Measurements from ENCODE around the gene MMP23B. TPM values are rescaled to one million over a fixed set of nuclear protein-coding genes. Genes with fewer than 3 reads are reported as not detected.
"Not testable (repeated sequence)": the region's sequence is repeated elsewhere in the genome, so short reads cannot be mapped to it uniquely, and the experiment has no call there.

Gene MMP23B
- total RNA-seq, 2 donors from 2014 or later: 9.5 to 11.0 TPM

GRCh38 chr1:1648265-1648664 is 16.3 kb downstream of the MMP23B start:
- DNase-seq; ATAC-seq; intact Hi-C loops (cut with DNase I): not testable (repeated sequence)

- intact Hi-C loops (cut with DNase I): not testable (repeated sequence)
- ATAC-seq (peak; percentile 90 to 93), DNase-seq (peak; percentile 96)
Observed at GRCh38 chr1:1658583-1659549, 26.9 kb downstream of the MMP23B start, which contains the start of gene CDK11B. Gene CDK11B (minus strand): TSS chr1:1659004. CDS start chr1:1657485, 1,519 bp downstream.

GRCh38 chr1:1662392-1662791 is 30.4 kb downstream of the MMP23B start:
- DNase-seq; intact Hi-C loops (cut with DNase I); ATAC-seq: not testable (repeated sequence)

- DNase-seq; intact Hi-C loops (cut with DNase I); ATAC-seq: not testable (repeated sequence)
Observed at GRCh38 chr1:1662830-1663560, 31.0 kb downstream of the MMP23B start.

GRCh38 chr1:1664318-1664717 is 32.3 kb downstream of the MMP23B start:
- ATAC-seq; intact Hi-C loops (cut with DNase I); DNase-seq: not testable (repeated sequence)

- intact Hi-C loops (cut with DNase I): no loop called here
- no peak for ATAC-seq
- no peak for DNase-seq
Observed at GRCh38 chr1:1664941-1665814, 33.2 kb downstream of the MMP23B start.

GRCh38 chr1:1665815-1666251 is 33.9 kb downstream of the MMP23B start:
- DNase-seq (no peak), ATAC-seq (no peak)
- intact Hi-C loops (cut with DNase I): no loop called here

- intact Hi-C loops (cut with DNase I): no loop called here
- DNase-seq: no peak
- ATAC-seq: no peak
Observed at GRCh38 chr1:1666526-1666925, 34.6 kb downstream of the MMP23B start.

- ATAC-seq: peak in 1 of 2 donors; percentile 19
Observed at GRCh38 chr1:1669468-1670440, 37.8 kb downstream of the MMP23B start.

GRCh38 chr1:1670866-1671265 is 38.9 kb downstream of the MMP23B start:
- intact Hi-C loops (cut with DNase I): no loop called here
- DNase-seq: no peak

More at GRCh38 chr1:1669468-1670440, 37.8 kb downstream of the MMP23B start:
- intact Hi-C loops (cut with DNase I): no loop called here
- no peak for DNase-seq

GRCh38 chr1:1671365-1672119 is 39.6 kb downstream of the MMP23B start:
- ATAC-seq (no peak), DNase-seq (peak; percentile 1)
- intact Hi-C loops (cut with DNase I): no loop called here

More at GRCh38 chr1:1670866-1671265, 38.9 kb downstream of the MMP23B start:
- no peak for ATAC-seq

- ATAC-seq: no peak
- intact Hi-C loops (cut with DNase I): no loop called here
- peak; percentile 4 for DNase-seq
Observed at GRCh38 chr1:1672181-1672965, 40.4 kb downstream of the MMP23B start.

- intact Hi-C loops (cut with DNase I); ATAC-seq; DNase-seq: not testable (repeated sequence)
Observed at GRCh38 chr1:1674806-1675205, 42.8 kb downstream of the MMP23B start.

- ATAC-seq; intact Hi-C loops (cut with DNase I): not testable (repeated sequence)
Observed at GRCh38 chr1:1675218-1675617, 43.2 kb downstream of the MMP23B start.

GRCh38 chr1:1676087-1676486 is 44.1 kb downstream of the MMP23B start:
- not testable (repeated sequence) for DNase-seq, ATAC-seq

More at GRCh38 chr1:1675218-1675617, 43.2 kb downstream of the MMP23B start:
- not testable (repeated sequence) for DNase-seq

More at GRCh38 chr1:1676087-1676486, 44.1 kb downstream of the MMP23B start:
- intact Hi-C loops (cut with DNase I): not testable (repeated sequence)

All from left cardiac atrium (tissue), 4 donors.